BLaER1 treated with 17β-estradiol and CSF1 and Interleukin-3, amounts not matched to agents 10 nM and 100 nM (cell line): ENCODE data around the gene ALKBH3.

Experiments
- H3K27ac ChIP-seq, 11 experiments: shearing (Covaris generic); formaldehyde crosslinking; 2 replicates each; pipeline ENCODE4 v1.8.1; 2022
- H3K27me3 ChIP-seq, 11 experiments: shearing (Covaris generic); formaldehyde crosslinking; 2 replicates each; pipeline ENCODE4 v1.8.1; 2022
- H3K36me3 ChIP-seq, 11 experiments: shearing (Covaris generic); formaldehyde crosslinking; 2 replicates each; pipeline ENCODE4 v1.8.1; 2022
- H3K4me1 ChIP-seq, 10 experiments: shearing (Covaris generic); formaldehyde crosslinking; 2 replicates each; pipeline ENCODE4 v1.8.1; 2022
- H3K4me2 ChIP-seq, 11 experiments: shearing (Covaris generic); formaldehyde crosslinking; 2 replicates each; pipeline ENCODE4 v1.8.1; 2022
- H3K4me3 ChIP-seq, 10 experiments: shearing (Covaris generic); formaldehyde crosslinking; 2 replicates each; pipeline ENCODE4 v1.8.1; 2022
- H3K9ac ChIP-seq, 11 experiments: shearing (Covaris generic); formaldehyde crosslinking; 2 replicates each; pipeline ENCODE4 v1.8.1; 2022
- H3K9me3 ChIP-seq, 11 experiments: shearing (Covaris generic); formaldehyde crosslinking; replicated peaks in 1 of 11; 2 replicates each; pipeline ENCODE4 v1.8.1; 2022
- H4K20me1 ChIP-seq, 11 experiments: shearing (Covaris generic); formaldehyde crosslinking; 2 replicates each; pipeline ENCODE4 v1.8.1; 2022
- Cebpa-rat ChIP-seq, 11 experiments: shearing (Covaris generic); IDR thresholded peaks; 2 replicates each; pipeline ENCODE4 v1.8.1; 2022

The ALKBH3 gene

GRCh38 chr11:43953521-43953920 is 72.9 kb downstream of the ALKBH3 start:
- H3K9ac ChIP-seq, result no peak overlapping the region

GRCh38 chr11:43954241-43954640 is 73.6 kb downstream of the ALKBH3 start:
- no peak for TF ChIP-seq Cebpa-rat (IDR thresholded peaks at IDR 0.05)
- H3K36me3 ChIP-seq, result no peaks in the 10 kb centered on the region
- H3K4me2 ChIP-seq, result no peak overlapping the region
- H4K20me1 ChIP-seq, result no peaks in the 10 kb centered on the region
- H3K9ac ChIP-seq, result no peak overlapping the region
- no peaks in the 10 kb centered on the region for H3K4me1 ChIP-seq
- H3K9me3 ChIP-seq, result peaks cover 0 to 10% (median 0%) of the 10 kb centered on the region in 11 experiments; a peak in 7 of 22 replicates
- H3K27ac ChIP-seq, result no peak overlapping the region
- H3K4me3 ChIP-seq, result no peak overlapping the region
- H3K27me3 ChIP-seq, result no peaks in the 10 kb centered on the region

More at GRCh38 chr11:43953521-43953920, 72.9 kb downstream of the ALKBH3 start:
- TF ChIP-seq Cebpa-rat (IDR thresholded peaks at IDR 0.05), result no peak
- H3K4me3 ChIP-seq, result no peak overlapping the region
- H3K27ac ChIP-seq, result no peak overlapping the region
- no peaks in the 10 kb centered on the region for H3K4me1 ChIP-seq
- H3K36me3 ChIP-seq, result no peaks in the 10 kb centered on the region
- H3K4me2 ChIP-seq, result no peak overlapping the region
- no peaks in the 10 kb centered on the region for H4K20me1 ChIP-seq
- H3K9me3 ChIP-seq, result peaks cover 0 to 4% (median 0%) of the 10 kb centered on the region in 11 experiments; a peak in 7 of 22 replicates
- no peaks in the 10 kb centered on the region for H3K27me3 ChIP-seq

- Histone ChIP-seq H3K36me3 (no peaks in the 10 kb centered on the region), H3K9me3 (peaks cover 0 to 10% (median 0%) of the 10 kb centered on the region in 11 experiments; a peak in 7 of 22 replicates), H3K9ac (no peak overlapping the region), H3K4me2 (no peak overlapping the region), H3K4me1 (no peaks in the 10 kb centered on the region), H3K4me3 (no peak overlapping the region), H4K20me1 (no peaks in the 10 kb centered on the region), H3K27me3 (no peaks in the 10 kb centered on the region), H3K27ac (no peak overlapping the region)
- no peak for TF ChIP-seq Cebpa-rat (IDR thresholded peaks at IDR 0.05)
Observed at GRCh38 chr11:43955381-43956118, 74.9 kb downstream of the ALKBH3 start.

GRCh38 chr11:43957571-43957970 is 76.9 kb downstream of the ALKBH3 start:
- no peak for TF ChIP-seq Cebpa-rat (IDR thresholded peaks at IDR 0.05)
- Histone ChIP-seq H3K27ac (no peak overlapping the region), H3K4me1 (no peaks in the 10 kb centered on the region), H3K9me3 (peaks cover 0 to 10% (median 0%) of the 10 kb centered on the region in 11 experiments; a peak in 7 of 22 replicates), H4K20me1 (no peaks in the 10 kb centered on the region), H3K4me3 (no peak overlapping the region), H3K36me3 (no peaks in the 10 kb centered on the region), H3K27me3 (no peaks in the 10 kb centered on the region), H3K9ac (no peak overlapping the region), H3K4me2 (no peak overlapping the region)

- no peaks in the 10 kb centered on the region for H3K4me1 ChIP-seq
- H4K20me1 ChIP-seq, result no peaks in the 10 kb centered on the region
- H3K4me3 ChIP-seq, result no peak overlapping the region
- H3K9me3 ChIP-seq, result peaks cover 0 to 10% (median 0%) of the 10 kb centered on the region in 11 experiments; a peak in 8 of 22 replicates
- H3K27ac ChIP-seq, result no peak overlapping the region
- no peaks in the 10 kb centered on the region for H3K27me3 ChIP-seq
- TF ChIP-seq Cebpa-rat (IDR thresholded peaks at IDR 0.05), result no peak
- no peaks in the 10 kb centered on the region for H3K36me3 ChIP-seq
- no peak overlapping the region for H3K4me2 ChIP-seq
- H3K9ac ChIP-seq, result no peak overlapping the region
Observed at GRCh38 chr11:43959321-43959995, 78.8 kb downstream of the ALKBH3 start.

- H3K27me3 ChIP-seq, result no peaks in the 10 kb centered on the region
- no peak for TF ChIP-seq Cebpa-rat (IDR thresholded peaks at IDR 0.05)
- H3K9ac ChIP-seq, result no peak overlapping the region
- peaks cover 6 to 26% (median 14%) of the 10 kb centered on the region in 11 experiments; a peak in 18 of 22 replicates for H3K9me3 ChIP-seq
- H3K4me1 ChIP-seq, result no peaks in the 10 kb centered on the region
- no peaks in the 10 kb centered on the region for H3K36me3 ChIP-seq
- 0 out of 22 replicates have a peak overlapping the region, but pooled peaks of 3 of the 11 experiments have one; percentile 0 to 13 (median 7) for H3K4me2 ChIP-seq
- H3K4me3 ChIP-seq, result no peak overlapping the region
- H4K20me1 ChIP-seq, result no peaks in the 10 kb centered on the region
- no peak overlapping the region for H3K27ac ChIP-seq
Observed at GRCh38 chr11:43962383-43963278, 82.0 kb downstream of the ALKBH3 start.

GRCh38 chr11:43963279-43963620 is 82.6 kb downstream of the ALKBH3 start:
- H3K36me3 ChIP-seq, result no peaks in the 10 kb centered on the region
- H3K4me1 ChIP-seq, result no peaks in the 10 kb centered on the region
- H3K4me3 ChIP-seq, result no peak overlapping the region

GRCh38 chr11:43967661-43968060 is 87.0 kb downstream of the ALKBH3 start:
- no peak for TF ChIP-seq Cebpa-rat (IDR thresholded peaks at IDR 0.05)

More at GRCh38 chr11:43963279-43963620, 82.6 kb downstream of the ALKBH3 start:
- H3K9ac ChIP-seq, result no peak overlapping the region
- no peak for TF ChIP-seq Cebpa-rat (IDR thresholded peaks at IDR 0.05)
- no peaks in the 10 kb centered on the region for H4K20me1 ChIP-seq
- H3K4me2 ChIP-seq, result no peak overlapping the region
- peaks cover 6 to 25% (median 14%) of the 10 kb centered on the region in 11 experiments; a peak in 18 of 22 replicates for H3K9me3 ChIP-seq
- H3K27me3 ChIP-seq, result no peaks in the 10 kb centered on the region
- no peak overlapping the region for H3K27ac ChIP-seq

GRCh38 chr11:43968719-43969118 is 88.1 kb downstream of the ALKBH3 start:
- H3K27me3 ChIP-seq, result no peaks in the 10 kb centered on the region
- peaks cover 12 to 20% (median 16%) of the 10 kb centered on the region in 10 experiments for H3K4me1 ChIP-seq
- peaks cover 6 to 24% (median 15%) of the 10 kb centered on the region in 11 experiments; a peak in 18 of 22 replicates for H3K9me3 ChIP-seq
- no peak overlapping the region for H3K4me3 ChIP-seq
- H3K9ac ChIP-seq, result no peak overlapping the region
- peak overlapping the region in 2 of 11 experiments; percentile 49 to 70; a peak in 2 of 22 replicates for H3K4me2 ChIP-seq
- H3K36me3 ChIP-seq, result no peaks in the 10 kb centered on the region
- no peak for TF ChIP-seq Cebpa-rat (IDR thresholded peaks at IDR 0.05)
- no peak overlapping the region for H3K27ac ChIP-seq
- no peaks in the 10 kb centered on the region for H4K20me1 ChIP-seq

More at GRCh38 chr11:43967661-43968060, 87.0 kb downstream of the ALKBH3 start:
- Histone ChIP-seq H3K4me3 (no peak overlapping the region), H3K4me2 (no peak overlapping the region), H3K4me1 (peaks cover 12 to 20% (median 16%) of the 10 kb centered on the region in 10 experiments), H3K9me3 (peaks cover 6 to 21% (median 12%) of the 10 kb centered on the region in 11 experiments; a peak in 15 of 22 replicates), H3K36me3 (no peaks in the 10 kb centered on the region), H3K9ac (no peak overlapping the region), H3K27ac (no peak overlapping the region), H4K20me1 (no peaks in the 10 kb centered on the region), H3K27me3 (no peaks in the 10 kb centered on the region)
